HL-60 (cell line): Measurements from ENCODE around the gene TMEM150A.

Source experiments
- DNase-seq, 2 experiments: peaks; one replicate each; pipeline ENCODE4 v3.0.0-alpha.2; 2010 to 2020; ENCODE audit warnings: low read depth in 1 of 2, low spot score in 1 of 2
- H3K27ac ChIP-seq: fragments of 250-450 bp; sonication (Bioruptor Pico); replicated peaks from 2 replicates; pipeline ENCODE4 v1.5.1; 2020; ENCODE audit warnings: mild to moderate bottlenecking, moderate library complexity
- H3K27me3 ChIP-seq: fragments of 250-450 bp; sonication (Bioruptor Pico); 2 replicates; pipeline ENCODE4 v1.5.1; 2021; ENCODE audit warnings: mild to moderate bottlenecking, moderate library complexity; ENCODE audit not compliant: insufficient read depth, poor library complexity, severe bottlenecking
- H3K4me3 ChIP-seq: replicated peaks from 2 replicates; pipeline ENCODE4 v1.5.1; 2011; ENCODE audit warnings: mild to moderate bottlenecking, control low read depth, low read length; ENCODE audit not compliant: insufficient read depth
- GABPA ChIP-seq: IDR thresholded peaks from 2 replicates; pipeline ENCODE4 v1.6.1; 2012; ENCODE audit warnings: low read depth
- POLR2AphosphoS5 ChIP-seq: IDR thresholded peaks from 2 replicates; pipeline ENCODE4 v1.6.1; 2012; ENCODE audit warnings: low read depth
- SPI1 ChIP-seq: IDR thresholded peaks from 2 replicates; pipeline ENCODE4 v1.6.1; 2012; ENCODE audit warnings: low read depth, mild to moderate bottlenecking, borderline replicate concordance
- TF ChIP-seq, protein P1 (sequence below): IDR thresholded peaks from 2 replicates; pipeline ENCODE4 v1.6.1; 2012; ENCODE audit warnings: low read depth; ENCODE audit not compliant: insufficient replicate concordance
- TF ChIP-seq, protein P2 (sequence below): IDR thresholded peaks from one replicate; pipeline ENCODE4 v1.5.1; 2011; ENCODE audit warnings: low read length, control low read depth, inconsistent platforms; ENCODE audit not compliant: insufficient read depth

The TMEM150A gene

DNA sequence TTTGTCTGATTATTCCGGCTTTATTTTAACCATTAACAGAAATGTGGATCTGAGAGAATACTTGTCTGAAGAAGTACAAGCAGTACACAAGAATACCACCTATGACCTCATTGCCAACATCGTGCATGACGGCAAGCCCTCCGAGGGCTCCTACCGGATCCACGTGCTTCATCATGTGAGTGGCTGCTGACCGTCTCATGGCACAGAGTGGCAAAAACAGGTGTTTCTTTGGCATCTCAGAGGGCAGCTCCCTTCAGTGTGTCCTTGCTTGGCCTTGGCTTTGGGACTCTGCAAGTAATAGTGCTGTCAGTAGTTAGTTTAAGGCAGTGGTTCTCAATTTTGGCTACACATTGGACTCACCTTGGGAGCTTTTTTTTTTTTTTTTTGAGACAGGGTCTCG is 42.4 kb upstream of the TMEM150A start:
- DNase-seq, result no peak
- H3K27ac ChIP-seq, result no peak overlapping the region
- H3K27me3 ChIP-seq, result no peaks in the 10 kb centered on the region
- TF ChIP-seq GABPA (no peak), SPI1 (no peak), POLR2AphosphoS5 (no peak)
- TF ChIP-seq, protein P1, sequence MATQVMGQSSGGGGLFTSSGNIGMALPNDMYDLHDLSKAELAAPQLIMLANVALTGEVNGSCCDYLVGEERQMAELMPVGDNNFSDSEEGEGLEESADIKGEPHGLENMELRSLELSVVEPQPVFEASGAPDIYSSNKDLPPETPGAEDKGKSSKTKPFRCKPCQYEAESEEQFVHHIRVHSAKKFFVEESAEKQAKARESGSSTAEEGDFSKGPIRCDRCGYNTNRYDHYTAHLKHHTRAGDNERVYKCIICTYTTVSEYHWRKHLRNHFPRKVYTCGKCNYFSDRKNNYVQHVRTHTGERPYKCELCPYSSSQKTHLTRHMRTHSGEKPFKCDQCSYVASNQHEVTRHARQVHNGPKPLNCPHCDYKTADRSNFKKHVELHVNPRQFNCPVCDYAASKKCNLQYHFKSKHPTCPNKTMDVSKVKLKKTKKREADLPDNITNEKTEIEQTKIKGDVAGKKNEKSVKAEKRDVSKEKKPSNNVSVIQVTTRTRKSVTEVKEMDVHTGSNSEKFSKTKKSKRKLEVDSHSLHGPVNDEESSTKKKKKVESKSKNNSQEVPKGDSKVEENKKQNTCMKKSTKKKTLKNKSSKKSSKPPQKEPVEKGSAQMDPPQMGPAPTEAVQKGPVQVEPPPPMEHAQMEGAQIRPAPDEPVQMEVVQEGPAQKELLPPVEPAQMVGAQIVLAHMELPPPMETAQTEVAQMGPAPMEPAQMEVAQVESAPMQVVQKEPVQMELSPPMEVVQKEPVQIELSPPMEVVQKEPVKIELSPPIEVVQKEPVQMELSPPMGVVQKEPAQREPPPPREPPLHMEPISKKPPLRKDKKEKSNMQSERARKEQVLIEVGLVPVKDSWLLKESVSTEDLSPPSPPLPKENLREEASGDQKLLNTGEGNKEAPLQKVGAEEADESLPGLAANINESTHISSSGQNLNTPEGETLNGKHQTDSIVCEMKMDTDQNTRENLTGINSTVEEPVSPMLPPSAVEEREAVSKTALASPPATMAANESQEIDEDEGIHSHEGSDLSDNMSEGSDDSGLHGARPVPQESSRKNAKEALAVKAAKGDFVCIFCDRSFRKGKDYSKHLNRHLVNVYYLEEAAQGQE, result no peak
- TF ChIP-seq, protein P2, sequence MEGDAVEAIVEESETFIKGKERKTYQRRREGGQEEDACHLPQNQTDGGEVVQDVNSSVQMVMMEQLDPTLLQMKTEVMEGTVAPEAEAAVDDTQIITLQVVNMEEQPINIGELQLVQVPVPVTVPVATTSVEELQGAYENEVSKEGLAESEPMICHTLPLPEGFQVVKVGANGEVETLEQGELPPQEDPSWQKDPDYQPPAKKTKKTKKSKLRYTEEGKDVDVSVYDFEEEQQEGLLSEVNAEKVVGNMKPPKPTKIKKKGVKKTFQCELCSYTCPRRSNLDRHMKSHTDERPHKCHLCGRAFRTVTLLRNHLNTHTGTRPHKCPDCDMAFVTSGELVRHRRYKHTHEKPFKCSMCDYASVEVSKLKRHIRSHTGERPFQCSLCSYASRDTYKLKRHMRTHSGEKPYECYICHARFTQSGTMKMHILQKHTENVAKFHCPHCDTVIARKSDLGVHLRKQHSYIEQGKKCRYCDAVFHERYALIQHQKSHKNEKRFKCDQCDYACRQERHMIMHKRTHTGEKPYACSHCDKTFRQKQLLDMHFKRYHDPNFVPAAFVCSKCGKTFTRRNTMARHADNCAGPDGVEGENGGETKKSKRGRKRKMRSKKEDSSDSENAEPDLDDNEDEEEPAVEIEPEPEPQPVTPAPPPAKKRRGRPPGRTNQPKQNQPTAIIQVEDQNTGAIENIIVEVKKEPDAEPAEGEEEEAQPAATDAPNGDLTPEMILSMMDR, result no peak
- H3K4me3 ChIP-seq, result no peak overlapping the region

DNA sequence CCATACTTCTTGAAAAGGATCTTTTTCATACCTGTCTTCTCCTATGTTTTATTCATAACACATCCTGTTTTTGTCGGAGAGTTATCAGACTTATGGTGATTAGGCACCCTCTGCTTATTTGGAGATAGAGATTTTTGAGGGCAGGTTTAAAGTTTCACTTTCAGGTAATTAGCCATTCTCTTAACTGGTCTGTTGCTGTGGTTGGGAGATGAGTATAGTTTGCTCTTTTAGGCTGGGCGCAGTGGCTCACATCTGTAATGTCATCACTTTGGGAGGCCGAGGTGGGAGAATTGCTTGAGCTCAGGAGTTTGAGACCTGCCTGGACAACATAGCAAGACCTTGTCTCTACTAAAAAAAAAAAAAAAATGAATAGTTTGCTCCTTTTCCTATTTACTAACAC is 40.2 kb upstream of the TMEM150A start:
- Histone ChIP-seq H3K27ac (no peak overlapping the region), H3K4me3 (no peak overlapping the region)

DNA sequence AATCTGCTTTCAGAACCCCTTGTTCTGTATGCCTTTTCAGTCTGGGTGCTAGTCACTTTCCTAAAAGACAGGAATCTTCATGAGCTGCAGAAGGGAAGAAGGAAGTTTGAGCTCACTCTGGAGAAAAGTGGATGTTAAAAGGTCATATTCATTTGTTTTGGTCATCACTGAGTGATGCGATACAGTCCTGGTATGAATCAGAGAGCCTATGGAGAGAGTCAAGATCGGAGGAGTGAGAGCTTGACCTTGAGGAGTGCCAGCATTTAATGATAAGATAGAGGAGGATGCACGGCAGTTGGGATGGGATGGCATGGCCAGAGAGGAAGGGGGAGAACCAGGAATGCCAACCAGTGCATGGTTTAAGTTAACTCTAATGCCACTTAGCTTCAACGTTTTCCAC is 33.1 kb upstream of the TMEM150A start:
- Histone ChIP-seq H3K4me3 (no peak overlapping the region), H3K27me3 (no peaks in the 10 kb centered on the region), H3K27ac (no peak overlapping the region)
- TF ChIP-seq POLR2AphosphoS5, result no peak
- TF ChIP-seq, protein P1, result no peak
- TF ChIP-seq, protein P2, result no peak
- no peak for TF ChIP-seq SPI1
- no peak for TF ChIP-seq GABPA
- DNase-seq, result no peak

More for the DNA sequence above, 40.2 kb upstream of the TMEM150A start:
- DNase-seq, result no peak
- TF ChIP-seq POLR2AphosphoS5 (no peak), GABPA (no peak), SPI1 (no peak)
- TF ChIP-seq, protein P1, result no peak
- TF ChIP-seq, protein P2, result no peak
- no peaks in the 10 kb centered on the region for H3K27me3 ChIP-seq
